Activated naive CD8-positive, alpha-beta T cell (primary cell): Measurements from ENCODE around the gene CCSER2.
A peak's percentile ranks its signal among the peaks of the same experiment; 100 is the strongest.
"Not testable (repeated sequence)": the region's sequence is repeated elsewhere in the genome, so short reads cannot be mapped to it uniquely, and the experiment has no call there.

Source experiments
- H3K27ac Mint-ChIP-seq: one replicate; pipeline ENCODE4 v1.8.0; 2021; ENCODE audit warnings: mixed read lengths
- H3K27me3 Mint-ChIP-seq: one replicate; pipeline ENCODE4 v1.8.0; 2021; ENCODE audit warnings: mixed read lengths
- H3K36me3 Mint-ChIP-seq: one replicate; pipeline ENCODE4 v1.8.0; 2021; ENCODE audit warnings: mixed read lengths
- H3K4me1 Mint-ChIP-seq: one replicate; pipeline ENCODE4 v1.8.0; 2021; ENCODE audit warnings: low read depth, mixed read lengths
- H3K4me3 Mint-ChIP-seq: one replicate; pipeline ENCODE4 v1.8.0; 2021; ENCODE audit warnings: mild to moderate bottlenecking, mixed read lengths
- H3K9me3 Mint-ChIP-seq: one replicate; pipeline ENCODE4 v1.8.0; 2021; ENCODE audit warnings: low read depth, mixed read lengths

CCSER2 gene

GRCh38 chr10:84469470-84469869 is 141.1 kb downstream of the CCSER2 start:
- no peaks in the 10 kb centered on the region for H3K4me1 Mint-ChIP-seq
- H3K27ac Mint-ChIP-seq = no peak overlapping the region
- H3K9me3 Mint-ChIP-seq = no peaks in the 10 kb centered on the region
- peaks cover 22% of the 10 kb centered on the region for H3K36me3 Mint-ChIP-seq
- H3K4me3 Mint-ChIP-seq = no peak overlapping the region
- H3K27me3 Mint-ChIP-seq = no peaks in the 10 kb centered on the region

- H3K27ac Mint-ChIP-seq = no peak overlapping the region
- H3K36me3 Mint-ChIP-seq = peaks cover 8% of the 10 kb centered on the region
- peaks cover 2% of the 10 kb centered on the region for H3K4me1 Mint-ChIP-seq
- no peak overlapping the region for H3K4me3 Mint-ChIP-seq
- H3K27me3 Mint-ChIP-seq = no peaks in the 10 kb centered on the region
- no peaks in the 10 kb centered on the region for H3K9me3 Mint-ChIP-seq
Measured at GRCh38 chr10:84473136-84473535, 144.7 kb downstream of the CCSER2 start.

DNA sequence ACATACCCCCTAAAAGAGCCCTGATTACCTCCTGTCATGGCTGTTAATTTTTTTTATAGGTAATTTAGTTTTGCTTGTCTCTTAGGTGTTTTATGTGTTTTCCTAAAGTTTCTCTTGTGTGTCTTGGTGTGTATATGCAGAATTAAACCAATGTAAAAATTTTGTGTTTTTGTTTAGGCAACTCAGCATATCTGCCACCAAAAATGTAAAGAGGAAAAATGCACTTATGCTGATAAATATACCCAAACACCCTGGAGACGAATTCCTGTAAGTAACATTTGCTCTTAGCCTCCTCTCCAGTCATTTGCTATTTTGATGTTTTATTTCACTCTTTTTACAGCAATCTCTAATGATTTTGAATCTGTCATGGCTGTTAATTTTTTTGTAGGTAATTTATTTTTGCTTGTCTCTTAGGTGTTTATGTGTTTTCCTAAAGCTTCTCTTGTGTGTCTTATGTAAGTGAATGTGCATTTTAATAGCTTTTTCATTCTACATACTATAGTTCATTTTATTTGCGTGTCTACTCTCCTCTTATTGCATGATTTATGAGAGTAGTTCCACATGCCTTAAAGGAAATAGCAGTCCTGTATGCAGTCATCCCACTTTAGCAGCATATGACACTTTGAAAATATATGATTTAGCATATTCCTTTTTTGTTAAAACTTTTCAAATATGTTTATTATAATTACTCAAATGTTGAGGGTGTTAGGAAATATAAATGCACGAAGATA is 149.2 kb downstream of the CCSER2 start:
- Mint-ChIP-seq H3K4me1 (peaks cover 5% of the 10 kb centered on the region), H3K27me3 (no peaks in the 10 kb centered on the region), H3K4me3 (no peak overlapping the region), H3K9me3 (no peaks in the 10 kb centered on the region), H3K36me3 (peaks cover 13% of the 10 kb centered on the region), H3K27ac (no peak overlapping the region)

- Mint-ChIP-seq H3K4me1 (peaks cover 5% of the 10 kb centered on the region), H3K9me3 (no peaks in the 10 kb centered on the region), H3K27me3 (no peaks in the 10 kb centered on the region), H3K4me3 (no peak overlapping the region), H3K27ac (peak overlapping the region; percentile 1), H3K36me3 (peaks cover 13% of the 10 kb centered on the region)
Measured at GRCh38 chr10:84478151-84478550, 149.8 kb downstream of the CCSER2 start.

DNA sequence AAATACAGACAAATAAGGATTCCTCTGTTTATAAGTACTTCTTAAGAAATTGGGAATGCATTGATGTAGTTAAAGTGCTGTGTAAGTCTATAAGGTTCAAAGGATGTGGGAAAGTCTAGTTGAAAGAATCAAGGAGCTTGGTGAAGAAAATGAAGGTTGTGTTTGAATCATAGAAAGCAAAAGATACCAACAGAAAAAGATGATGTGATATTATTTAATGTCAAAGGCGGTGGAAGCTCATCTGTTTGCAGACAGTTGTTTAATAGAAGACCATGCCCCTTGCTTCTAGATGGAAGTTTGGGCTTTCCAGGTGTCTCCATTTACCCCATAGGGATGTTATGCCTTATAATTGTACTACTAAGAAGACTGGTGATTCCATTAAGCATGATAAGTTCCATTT is 150.3 kb downstream of the CCSER2 start:
- Mint-ChIP-seq H3K4me1 (peaks cover 5% of the 10 kb centered on the region), H3K4me3 (no peak overlapping the region), H3K27ac (peak overlapping the region; percentile 1), H3K27me3 (no peaks in the 10 kb centered on the region), H3K9me3 (no peaks in the 10 kb centered on the region), H3K36me3 (peaks cover 13% of the 10 kb centered on the region)

DNA sequence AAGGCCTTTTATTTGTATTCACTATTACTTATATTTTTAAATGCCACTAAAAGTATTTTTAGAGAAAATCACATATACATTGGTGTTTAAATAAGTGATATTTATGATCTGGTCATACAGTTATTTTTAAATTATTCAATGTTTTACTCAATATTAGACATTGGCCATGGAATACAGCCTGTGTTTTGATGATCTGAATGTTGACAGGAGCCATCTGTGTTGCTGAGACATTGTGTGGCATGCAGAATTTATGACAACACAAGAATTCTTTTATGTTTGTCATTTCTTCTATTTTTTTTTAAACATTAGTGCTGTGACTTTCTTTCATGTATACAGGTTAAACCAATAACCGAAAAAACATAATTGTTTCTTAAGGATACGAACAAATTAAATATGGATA is 156.2 kb downstream of the CCSER2 start:
- Mint-ChIP-seq H3K4me1 (peaks cover 17% of the 10 kb centered on the region), H3K4me3 (no peak overlapping the region), H3K9me3 (no peaks in the 10 kb centered on the region), H3K36me3 (peaks cover 25% of the 10 kb centered on the region), H3K27ac (no peak overlapping the region), H3K27me3 (no peaks in the 10 kb centered on the region)

GRCh38 chr10:84493361-84493760 is 165.0 kb downstream of the CCSER2 start:
- Mint-ChIP-seq H3K27ac (peak overlapping the region; percentile 36), H3K27me3 (no peaks in the 10 kb centered on the region), H3K4me1 (peaks cover 44% of the 10 kb centered on the region), H3K4me3 (no peak overlapping the region), H3K9me3 (no peaks in the 10 kb centered on the region), H3K36me3 (peaks cover 22% of the 10 kb centered on the region)

GRCh38 chr10:84493951-84494848 is 165.8 kb downstream of the CCSER2 start:
- peaks cover 36% of the 10 kb centered on the region for H3K4me1 Mint-ChIP-seq
- H3K27ac Mint-ChIP-seq = no peak overlapping the region
- H3K36me3 Mint-ChIP-seq = peaks cover 13% of the 10 kb centered on the region
- no peaks in the 10 kb centered on the region for H3K9me3 Mint-ChIP-seq
- H3K4me3 Mint-ChIP-seq = no peak overlapping the region
- no peaks in the 10 kb centered on the region for H3K27me3 Mint-ChIP-seq

- Mint-ChIP-seq H3K9me3 (no peaks in the 10 kb centered on the region), H3K4me1 (peaks cover 39% of the 10 kb centered on the region), H3K27ac (no peak overlapping the region)
Measured at GRCh38 chr10:84494849-84495180, 166.4 kb downstream of the CCSER2 start.

GRCh38 chr10:84497978-84498377 is 169.6 kb downstream of the CCSER2 start:
- Mint-ChIP-seq H3K27ac (no peak overlapping the region), H3K27me3 (no peaks in the 10 kb centered on the region), H3K4me3 (no peak overlapping the region), H3K9me3 (no peaks in the 10 kb centered on the region), H3K36me3 (peaks cover 2% of the 10 kb centered on the region), H3K4me1 (peaks cover 31% of the 10 kb centered on the region)

More at GRCh38 chr10:84494849-84495180, 166.4 kb downstream of the CCSER2 start:
- peaks cover 9% of the 10 kb centered on the region for H3K36me3 Mint-ChIP-seq
- H3K4me3 Mint-ChIP-seq = no peak overlapping the region
- no peaks in the 10 kb centered on the region for H3K27me3 Mint-ChIP-seq

GRCh38 chr10:84499039-84499438 is 170.7 kb downstream of the CCSER2 start:
- not testable (repeated sequence) for H3K36me3 Mint-ChIP-seq, H3K9me3 Mint-ChIP-seq, H3K27me3 Mint-ChIP-seq

DNA sequence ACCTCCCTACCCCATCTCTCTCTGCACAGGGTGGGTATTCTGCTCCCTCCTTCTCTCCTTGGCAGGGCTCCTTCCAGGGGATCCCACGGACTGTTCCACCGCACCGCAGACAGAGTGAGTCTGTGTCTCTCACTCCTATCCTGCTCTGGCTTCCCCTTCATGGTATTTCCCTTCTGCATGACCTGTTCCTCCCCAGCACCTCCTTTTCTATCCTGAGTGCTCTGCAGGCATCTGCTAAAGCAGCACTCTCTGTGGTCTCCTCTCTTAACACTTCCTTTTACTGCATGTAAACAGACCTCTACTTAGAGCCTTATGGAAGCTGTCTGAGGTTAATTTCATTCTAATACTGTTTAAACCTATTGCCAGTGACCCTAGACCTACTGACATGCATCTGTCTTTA is 171.5 kb downstream of the CCSER2 start:
- Mint-ChIP-seq H3K9me3 (no peaks in the 10 kb centered on the region), H3K27ac (peak overlapping the region; percentile 29), H3K4me3 (no peak overlapping the region), H3K36me3 (peaks cover 2% of the 10 kb centered on the region), H3K4me1 (peaks cover 20% of the 10 kb centered on the region), H3K27me3 (no peaks in the 10 kb centered on the region)

More at GRCh38 chr10:84499039-84499438, 170.7 kb downstream of the CCSER2 start:
- peaks cover 26% of the 10 kb centered on the region for H3K4me1 Mint-ChIP-seq
- not testable (repeated sequence) for H3K4me3 Mint-ChIP-seq, H3K27ac Mint-ChIP-seq

GRCh38 chr10:84510121-84510520 is 181.7 kb downstream of the CCSER2 start:
- Mint-ChIP-seq H3K4me3 (no peak overlapping the region), H3K4me1 (no peaks in the 10 kb centered on the region), H3K36me3 (peaks cover 4% of the 10 kb centered on the region), H3K27ac (no peak overlapping the region), H3K9me3 (no peaks in the 10 kb centered on the region), H3K27me3 (no peaks in the 10 kb centered on the region)

DNA sequence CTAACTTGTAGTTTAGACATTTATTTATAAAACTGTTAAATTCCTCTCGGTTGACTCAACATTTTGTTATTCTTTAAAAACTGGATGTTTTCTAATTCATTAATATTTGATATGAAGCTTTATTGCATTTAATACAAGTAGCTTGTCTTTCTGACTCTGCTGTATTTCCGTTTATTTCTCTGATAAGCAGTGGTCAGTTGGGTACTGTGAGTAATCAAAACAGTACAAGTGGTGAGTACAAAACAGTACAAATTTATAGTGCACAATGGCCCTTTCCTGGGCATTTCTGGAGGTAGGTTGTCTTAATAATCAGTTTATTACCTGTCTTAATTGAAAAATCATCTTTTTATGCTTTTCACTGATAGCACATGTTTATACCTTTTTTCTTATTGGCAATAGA is 182.7 kb downstream of the CCSER2 start:
- Mint-ChIP-seq H3K36me3 (peaks cover 4% of the 10 kb centered on the region), H3K27me3 (no peaks in the 10 kb centered on the region), H3K4me3 (no peak overlapping the region), H3K9me3 (no peaks in the 10 kb centered on the region), H3K27ac (no peak overlapping the region), H3K4me1 (no peaks in the 10 kb centered on the region)

DNA sequence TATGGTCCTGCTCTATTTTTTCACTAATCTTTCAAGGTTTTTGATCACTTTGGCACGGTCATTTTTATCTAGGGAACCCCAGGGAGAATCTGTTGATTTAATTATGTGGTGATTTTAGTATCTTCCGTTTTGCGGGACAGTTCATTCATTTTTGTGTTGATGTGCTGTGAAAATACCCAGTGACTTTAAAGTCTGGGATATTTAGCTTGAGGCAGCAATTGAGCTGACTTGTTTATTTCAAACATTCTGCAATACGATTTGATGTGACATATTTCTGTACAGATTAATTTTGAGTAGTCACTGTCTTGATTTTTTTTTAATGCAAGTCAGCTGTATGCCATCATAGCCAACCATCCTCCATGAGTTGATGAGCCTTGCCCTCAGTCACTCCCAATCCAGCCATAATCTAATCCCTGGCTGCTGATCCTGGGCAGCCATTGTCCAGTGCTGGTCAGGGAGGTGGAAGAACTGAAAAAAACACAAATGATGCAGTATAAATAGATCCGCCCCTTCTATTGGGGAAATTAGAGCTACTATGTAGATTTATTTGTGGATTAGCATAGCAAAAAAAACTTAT is 183.4 kb downstream of the CCSER2 start:
- Mint-ChIP-seq H3K9me3 (no peaks in the 10 kb centered on the region), H3K27ac (no peak overlapping the region), H3K27me3 (no peaks in the 10 kb centered on the region), H3K4me3 (no peak overlapping the region), H3K4me1 (no peaks in the 10 kb centered on the region), H3K36me3 (peaks cover 4% of the 10 kb centered on the region)
